Lung (tissue), 12 donors: ENCODE measurements around the gene RSU1. TPM values are rescaled to one million over a fixed set of nuclear protein-coding genes. Genes with fewer than 3 reads are reported as not detected.

Experiments
- ATAC-seq: fragments of 200-7000 bp; cut with Tn5 transposase; one replicate; pipeline ENCODE4 v1.9.1; 2020; ENCODE audit warnings: moderate number of reproducible peaks; ENCODE audit not compliant: insufficient read depth, low FRiP score
- DNase-seq, 3 donors: peaks; one replicate each; pipeline ENCODE4 v3.0.0-alpha.2; 2013 to 2017
- H3K27ac ChIP-seq, 2 donors: one replicate each; pipeline ENCODE4 v1.5.1; 2013; ENCODE audit warnings: mild to moderate bottlenecking in 2 of 2, moderate library complexity in 2 of 2, control low read depth in 1 of 2, inconsistent platforms in 1 of 2, low read depth in 1 of 2, low read length in 1 of 2
- H3K27me3 ChIP-seq, 3 donors: one replicate each; pipeline ENCODE4 v1.5.1; 2013; ENCODE audit warnings: low read length in 2 of 3; ENCODE audit not compliant: control insufficient read depth in 3 of 3, insufficient read depth in 3 of 3
- H3K36me3 ChIP-seq, 4 donors: one replicate each; pipeline ENCODE4 v1.5.1; 2013; ENCODE audit warnings: low read length in 4 of 4, mild to moderate bottlenecking in 1 of 4, moderate library complexity in 1 of 4; ENCODE audit not compliant: control insufficient read depth in 4 of 4, insufficient read depth in 4 of 4
- H3K4me1 ChIP-seq, 5 donors: one replicate each; pipeline ENCODE4 v1.5.1; 2013; ENCODE audit warnings: low read length in 5 of 5, mild to moderate bottlenecking in 2 of 5, moderate library complexity in 1 of 5; ENCODE audit not compliant: control insufficient read depth in 5 of 5, insufficient read depth in 5 of 5
- H3K4me3 ChIP-seq: one replicate; pipeline ENCODE4 v1.5.1; 2013; ENCODE audit warnings: mild to moderate bottlenecking, control low read depth, moderate library complexity
- H3K9ac ChIP-seq, 2 donors: one replicate each; pipeline ENCODE4 v1.5.1; 2013; ENCODE audit warnings: low read length in 2 of 2, control low read depth in 1 of 2; ENCODE audit not compliant: insufficient read depth in 1 of 2
- H3K9me3 ChIP-seq, 4 donors: one replicate each; pipeline ENCODE4 v1.5.1; 2013; ENCODE audit warnings: low read length in 3 of 4, mild to moderate bottlenecking in 1 of 4, moderate library complexity in 1 of 4; ENCODE audit not compliant: control insufficient read depth in 4 of 4, insufficient read depth in 3 of 4
- CTCF ChIP-seq: IDR thresholded peaks from 2 replicates; pipeline ENCODE4 v1.5.1; 2012; ENCODE audit warnings: mild to moderate bottlenecking; ENCODE audit errors: control extremely low read depth, extremely low read depth
- WGBS, 2 donors: extraction: QIAGEN DNeasy Blood & Tissue Kit; methylation state at CpG; one replicate each; pipeline ENCODE4 v1.1.7; 2013; 5-methylcytosine and 5-hydroxymethylcytosine counted together
- polyA plus RNA-seq, 2 donors: library from polyadenylated mRNA; stranded (reverse); fragments of 200-250 nt; gene quantifications; one replicate each; pipeline ENCODE4 v1.2.1, GENCODE V29; 2013
- total RNA-seq, 2 donors: library from RNA; depleted of rRNA in 1 of 2; stranded (reverse); fragments of >200 nt in 1 of 2; gene quantifications; one replicate each; pipeline ENCODE4 v1.2.1, GENCODE V29; 2014 to 2021
- donor health status: control.
- donor health status: control.
- donor health status: Bipolar disorder and iron deficiency.
- donor health status: healthy.
- donor health status: DM: yes; HTN: yes; CAD: no.

Gene RSU1
- total and polyA plus RNA-seq, 4 donors, result 36.0 to 81.5 (median 57.9) TPM

GRCh38 chr10:16592378-16592777 lies 224.8 kb downstream of the RSU1 start:
- ATAC-seq, result no peak
- DNase-seq, result no peak
- peaks cover 0 to 9% (median 3%) of the 10 kb centered on the region in 4 donors for H3K36me3 ChIP-seq

GRCh38 chr10:16586358-16587138 lies 230.7 kb downstream of the RSU1 start:
- no peaks in the 10 kb centered on the region for H3K27me3 ChIP-seq
- no peak overlapping the region for H3K27ac ChIP-seq
- 89% methylated on average over 7 of the region's 7 CpGs for WGBS, 2 donors
- ATAC-seq, result no peak
- peaks cover 0 to 4% (median 0%) of the 10 kb centered on the region in 5 donors for H3K4me1 ChIP-seq
- H3K9me3 ChIP-seq, result peaks cover 0 to 5% (median 0%) of the 10 kb centered on the region in 4 donors
- H3K4me3 ChIP-seq, result no peak overlapping the region
- peaks cover 0 to 4% (median 0%) of the 10 kb centered on the region in 4 donors for H3K36me3 ChIP-seq
- no peak for DNase-seq
- TF ChIP-seq CTCF, result no peak
- no peak overlapping the region for H3K9ac ChIP-seq

More at GRCh38 chr10:16592378-16592777, 224.8 kb downstream of the RSU1 start:
- H3K9me3 ChIP-seq, result no peaks in the 10 kb centered on the region
- H3K4me3 ChIP-seq, result no peak overlapping the region
- TF ChIP-seq CTCF, result no peak
- peaks cover 0 to 4% (median 0%) of the 10 kb centered on the region in 5 donors for H3K4me1 ChIP-seq
- no peak overlapping the region for H3K27ac ChIP-seq
- 73 to 75% methylated on average over 11 of the region's 11 CpGs for WGBS, 2 donors
- H3K9ac ChIP-seq, result no peak overlapping the region
- H3K27me3 ChIP-seq, result no peaks in the 10 kb centered on the region

- ATAC-seq, result no peak
- 81 to 89% methylated on average over 6 of the region's 6 CpGs for WGBS, 2 donors
- DNase-seq, result peak in 1 of 3 donors; percentile 10
- no peaks in the 10 kb centered on the region for H3K27me3 ChIP-seq
- H3K27ac ChIP-seq, result no peak overlapping the region
- peaks cover 0 to 7% (median 0%) of the 10 kb centered on the region in 4 donors for H3K9me3 ChIP-seq
- no peak overlapping the region for H3K4me3 ChIP-seq
- no peak for TF ChIP-seq CTCF
- H3K9ac ChIP-seq, result no peak overlapping the region
- no peaks in the 10 kb centered on the region for H3K36me3 ChIP-seq
- peaks cover 0 to 4% (median 0%) of the 10 kb centered on the region in 5 donors for H3K4me1 ChIP-seq
Measured at GRCh38 chr10:16585103-16585502, 232.1 kb downstream of the RSU1 start.
